WTC11 (cell line): ENCODE data around the gene LIMS1.
"Not testable (repeated sequence)": the region's sequence is repeated elsewhere in the genome, so short reads cannot be mapped to it uniquely, and the experiment has no call there.

Experiments
- AFF4 ChIP-seq: sonication (generic); formaldehyde crosslinking; IDR thresholded peaks from 2 replicates; pipeline ENCODE4 v1.8.1; 2023; ENCODE audit warnings: mild to moderate bottlenecking, missing genetic modification reagents, borderline replicate concordance
- ELF4 ChIP-seq: sonication (generic); formaldehyde crosslinking; IDR thresholded peaks from 2 replicates; pipeline ENCODE4 v1.8.1; 2022; ENCODE audit warnings: low read depth, mild to moderate bottlenecking, moderate library complexity, missing genetic modification reagents
- TEAD4 ChIP-seq: sonication (generic); formaldehyde crosslinking; IDR thresholded peaks from 2 replicates; pipeline ENCODE4 v1.8.0; 2022; ENCODE audit warnings: mild to moderate bottlenecking, missing genetic modification reagents
- ZBTB21 ChIP-seq: sonication (generic); formaldehyde crosslinking; IDR thresholded peaks from 2 replicates; pipeline ENCODE4 v1.8.1; 2023; ENCODE audit warnings: mild to moderate bottlenecking, missing genetic modification reagents, borderline replicate concordance
- ZNF263 ChIP-seq: sonication (generic); formaldehyde crosslinking; IDR thresholded peaks from 2 replicates; pipeline ENCODE4 v1.8.1; 2022; ENCODE audit warnings: low read depth, mild to moderate bottlenecking, moderate library complexity, missing genetic modification reagents
- TF ChIP-seq, protein P1 (sequence below): sonication (generic); formaldehyde crosslinking; IDR thresholded peaks from 2 replicates; pipeline ENCODE4 v1.8.1; 2023; ENCODE audit warnings: mild to moderate bottlenecking, missing genetic modification reagents
- TF ChIP-seq, protein P2 (sequence below): sonication (generic); formaldehyde crosslinking; IDR thresholded peaks from 2 replicates; pipeline ENCODE4 v1.8.0; 2022; ENCODE audit warnings: mild to moderate bottlenecking, missing genetic modification reagents
- TF ChIP-seq, protein P3 (sequence below): fragments of 200-600 bp; IDR thresholded peaks from 2 replicates; pipeline ENCODE4 v1.8.0; 2022; ENCODE audit warnings: antibody characterized with exemption

DNA sequence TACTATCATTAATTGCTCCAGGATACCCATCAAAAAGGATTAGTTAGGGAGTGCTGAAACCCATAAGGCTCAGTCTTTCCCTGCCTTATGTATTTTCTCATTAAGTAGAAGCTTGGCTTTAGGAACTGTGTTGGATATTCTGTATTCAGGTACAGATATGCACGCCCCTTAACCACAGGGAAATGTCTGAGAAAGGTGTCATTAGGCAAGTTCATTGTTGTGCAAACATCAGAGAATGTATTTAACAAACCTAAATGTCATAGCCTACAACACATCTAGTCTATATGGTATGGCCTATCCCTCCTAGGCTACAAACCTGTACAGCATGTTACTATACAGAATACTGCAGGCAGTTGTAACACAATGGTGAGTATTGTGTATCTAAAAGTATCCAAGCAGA lies 130.7 kb downstream of the LIMS1 start:
- not testable (repeated sequence) for TF ChIP-seq ZBTB21 (CRISPR knock-in tag); AFF4 (CRISPR knock-in tag); ZNF263 (CRISPR knock-in tag); TEAD4; ELF4
- TF ChIP-seq, protein P1, sequence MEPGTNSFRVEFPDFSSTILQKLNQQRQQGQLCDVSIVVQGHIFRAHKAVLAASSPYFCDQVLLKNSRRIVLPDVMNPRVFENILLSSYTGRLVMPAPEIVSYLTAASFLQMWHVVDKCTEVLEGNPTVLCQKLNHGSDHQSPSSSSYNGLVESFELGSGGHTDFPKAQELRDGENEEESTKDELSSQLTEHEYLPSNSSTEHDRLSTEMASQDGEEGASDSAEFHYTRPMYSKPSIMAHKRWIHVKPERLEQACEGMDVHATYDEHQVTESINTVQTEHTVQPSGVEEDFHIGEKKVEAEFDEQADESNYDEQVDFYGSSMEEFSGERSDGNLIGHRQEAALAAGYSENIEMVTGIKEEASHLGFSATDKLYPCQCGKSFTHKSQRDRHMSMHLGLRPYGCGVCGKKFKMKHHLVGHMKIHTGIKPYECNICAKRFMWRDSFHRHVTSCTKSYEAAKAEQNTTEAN = not testable (repeated sequence)
- TF ChIP-seq, protein P2, sequence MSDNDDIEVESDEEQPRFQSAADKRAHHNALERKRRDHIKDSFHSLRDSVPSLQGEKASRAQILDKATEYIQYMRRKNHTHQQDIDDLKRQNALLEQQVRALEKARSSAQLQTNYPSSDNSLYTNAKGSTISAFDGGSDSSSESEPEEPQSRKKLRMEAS (CRISPR knock-in tag) = not testable (repeated sequence)
- TF ChIP-seq, protein P3, sequence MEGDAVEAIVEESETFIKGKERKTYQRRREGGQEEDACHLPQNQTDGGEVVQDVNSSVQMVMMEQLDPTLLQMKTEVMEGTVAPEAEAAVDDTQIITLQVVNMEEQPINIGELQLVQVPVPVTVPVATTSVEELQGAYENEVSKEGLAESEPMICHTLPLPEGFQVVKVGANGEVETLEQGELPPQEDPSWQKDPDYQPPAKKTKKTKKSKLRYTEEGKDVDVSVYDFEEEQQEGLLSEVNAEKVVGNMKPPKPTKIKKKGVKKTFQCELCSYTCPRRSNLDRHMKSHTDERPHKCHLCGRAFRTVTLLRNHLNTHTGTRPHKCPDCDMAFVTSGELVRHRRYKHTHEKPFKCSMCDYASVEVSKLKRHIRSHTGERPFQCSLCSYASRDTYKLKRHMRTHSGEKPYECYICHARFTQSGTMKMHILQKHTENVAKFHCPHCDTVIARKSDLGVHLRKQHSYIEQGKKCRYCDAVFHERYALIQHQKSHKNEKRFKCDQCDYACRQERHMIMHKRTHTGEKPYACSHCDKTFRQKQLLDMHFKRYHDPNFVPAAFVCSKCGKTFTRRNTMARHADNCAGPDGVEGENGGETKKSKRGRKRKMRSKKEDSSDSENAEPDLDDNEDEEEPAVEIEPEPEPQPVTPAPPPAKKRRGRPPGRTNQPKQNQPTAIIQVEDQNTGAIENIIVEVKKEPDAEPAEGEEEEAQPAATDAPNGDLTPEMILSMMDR = not testable (repeated sequence)
